Astrocyte (in vitro differentiated cells and primary cell): ENCODE results near the gene FASLG. TPM values are rescaled to one million over a fixed set of nuclear protein-coding genes. Genes with fewer than 3 reads are reported as not detected.

Source experiments
- DNase-seq: peaks from one replicate; pipeline ENCODE4 v3.0.0-alpha.2; 2010; ENCODE audit warnings: low read depth
- FAIRE-seq: peaks from 2 replicates; lab custom pipeline; 2011; peaks lifted over from hg19 to GRCh38; lab: Jason Lieb, UNC
- H2AFZ ChIP-seq: 2 replicates; pipeline ENCODE4 v1.6.0; 2012; ENCODE audit warnings: low read depth, low read length, inconsistent platforms
- H3K27ac ChIP-seq: 2 replicates; pipeline ENCODE4 v1.5.1; 2011; ENCODE audit warnings: low read depth, low read length, inconsistent platforms
- H3K27me3 ChIP-seq: 2 replicates; pipeline ENCODE4 v1.6.0; 2011; ENCODE audit warnings: low read length, inconsistent platforms; ENCODE audit not compliant: insufficient read depth
- H3K36me3 ChIP-seq: 2 replicates; pipeline ENCODE4 v1.5.1; 2011; ENCODE audit warnings: low read length, inconsistent platforms; ENCODE audit not compliant: insufficient read depth
- H3K4me1 ChIP-seq: 2 replicates; pipeline ENCODE4 v1.5.1; 2011; ENCODE audit warnings: low read length, inconsistent platforms; ENCODE audit not compliant: insufficient read depth
- H3K4me2 ChIP-seq: 2 replicates; pipeline ENCODE4 v1.6.0; 2012; ENCODE audit warnings: low read length, inconsistent platforms
- H3K4me3 ChIP-seq: 2 replicates; pipeline ENCODE4 v1.5.1; 2011; ENCODE audit warnings: low read depth, mild to moderate bottlenecking, low read length, inconsistent platforms; ENCODE audit not compliant: insufficient read depth
- H3K79me2 ChIP-seq: 2 replicates; pipeline ENCODE4 v1.6.0; 2012; ENCODE audit warnings: mild to moderate bottlenecking, low read length, inconsistent platforms; ENCODE audit not compliant: insufficient read depth
- H3K9ac ChIP-seq: 2 replicates; pipeline ENCODE4 v1.6.0; 2012; ENCODE audit warnings: mild to moderate bottlenecking, low read length, inconsistent platforms
- H3K9me3 ChIP-seq: 2 replicates; pipeline ENCODE4 v1.5.1; 2012; ENCODE audit warnings: low read depth, mild to moderate bottlenecking, low read length, inconsistent platforms; ENCODE audit not compliant: insufficient read depth
- H4K20me1 ChIP-seq: 2 replicates; pipeline ENCODE4 v1.6.0; 2012; ENCODE audit warnings: low read length, inconsistent platforms; ENCODE audit not compliant: insufficient read depth
- H3K27ac Mint-ChIP-seq: one replicate; pipeline ENCODE4 v1.8.0; 2021; ENCODE audit warnings: mild to moderate bottlenecking, mixed read lengths; ENCODE audit not compliant: unreplicated experiment
- H3K27me3 Mint-ChIP-seq: one replicate; pipeline ENCODE4 v1.8.0; 2021; ENCODE audit warnings: low read depth, mixed read lengths; ENCODE audit not compliant: unreplicated experiment
- H3K36me3 Mint-ChIP-seq: one replicate; pipeline ENCODE4 v1.8.0; 2021; ENCODE audit warnings: low read depth, mixed read lengths; ENCODE audit not compliant: unreplicated experiment
- H3K4me1 Mint-ChIP-seq: one replicate; pipeline ENCODE4 v1.8.0; 2021; ENCODE audit warnings: low read depth, mixed read lengths; ENCODE audit not compliant: unreplicated experiment
- H3K4me3 Mint-ChIP-seq: one replicate; pipeline ENCODE4 v1.8.0; 2021; ENCODE audit warnings: mild to moderate bottlenecking, moderate library complexity, mixed read lengths; ENCODE audit not compliant: unreplicated experiment
- H3K9me3 Mint-ChIP-seq: one replicate; pipeline ENCODE4 v1.8.0; 2021; ENCODE audit warnings: mild to moderate bottlenecking, mixed read lengths; ENCODE audit not compliant: unreplicated experiment
- CTCF ChIP-seq: IDR thresholded peaks from 2 replicates; pipeline ENCODE4 v1.5.1; 2011; ENCODE audit warnings: low read depth, mild to moderate bottlenecking, inconsistent platforms, low read length, moderate library complexity; ENCODE audit not compliant: insufficient read depth
- EZH2 ChIP-seq: IDR thresholded peaks from 2 replicates; pipeline ENCODE4 v1.6.1; 2012; ENCODE audit warnings: mild to moderate bottlenecking, low read length, inconsistent platforms; ENCODE audit not compliant: insufficient read depth
- total RNA-seq: library from RNA; stranded (reverse); gene quantifications from 2 replicates; pipeline ENCODE4 v1.2.1, GENCODE V29; 2021

The FASLG gene
- total RNA-seq, 1 donor from 2014 or later, result not detected

GRCh38 chr1:172662464-172663109 is 3.7 kb downstream of the FASLG start:
- H3K4me3 Mint-ChIP-seq, result no peak overlapping the region
- no peak overlapping the region for H3K9ac ChIP-seq
- peaks cover 11% of the 10 kb centered on the region for H3K4me1 ChIP-seq
- H3K36me3 ChIP-seq, result no peaks in the 10 kb centered on the region
- peaks cover 4% of the 10 kb centered on the region for H3K4me1 Mint-ChIP-seq
- H3K9me3 Mint-ChIP-seq, result peaks cover 3% of the 10 kb centered on the region
- no peaks in the 10 kb centered on the region for H3K9me3 ChIP-seq
- peak; percentile 67 for FAIRE-seq
- H3K27me3 Mint-ChIP-seq, result no peaks in the 10 kb centered on the region
- no peaks in the 10 kb centered on the region for H3K36me3 Mint-ChIP-seq
- peak overlapping the region; percentile 70 for H3K27ac Mint-ChIP-seq
- peak overlapping the region; percentile 58 for H3K4me2 ChIP-seq
- H3K79me2 ChIP-seq, result no peaks in the 10 kb centered on the region
- no peaks in the 10 kb centered on the region for H4K20me1 ChIP-seq
- H3K27me3 ChIP-seq, result no peaks in the 10 kb centered on the region
- H2AFZ ChIP-seq, result peak overlapping the region; percentile 62
- DNase-seq, result peak; percentile 86
- no peak overlapping the region for H3K4me3 ChIP-seq
- H3K27ac ChIP-seq, result no peak overlapping the region
- TF ChIP-seq EZH2 (no peak), CTCF (no peak)

- FAIRE-seq (no peak), DNase-seq (no peak)
- Mint-ChIP-seq H3K27ac (no peak overlapping the region), H3K27me3 (no peaks in the 10 kb centered on the region), H3K36me3 (no peaks in the 10 kb centered on the region), H3K4me1 (peaks cover 3% of the 10 kb centered on the region), H3K9me3 (peaks cover 3% of the 10 kb centered on the region), H3K4me3 (no peak overlapping the region)
- Histone ChIP-seq H3K36me3 (no peaks in the 10 kb centered on the region), H4K20me1 (no peaks in the 10 kb centered on the region), H3K9me3 (no peaks in the 10 kb centered on the region), H3K27ac (no peak overlapping the region), H3K4me2 (peak overlapping the region; percentile 58), H3K4me1 (peaks cover 11% of the 10 kb centered on the region), H3K9ac (no peak overlapping the region), H3K27me3 (no peaks in the 10 kb centered on the region), H3K79me2 (no peaks in the 10 kb centered on the region), H2AFZ (no peak overlapping the region), H3K4me3 (no peak overlapping the region)
- TF ChIP-seq EZH2 (no peak), CTCF (no peak)
Observed at GRCh38 chr1:172663732-172664131, 4.8 kb downstream of the FASLG start.

GRCh38 chr1:172668097-172668496 is 9.2 kb downstream of the FASLG start:
- no peak overlapping the region for H3K4me3 Mint-ChIP-seq
- no peak overlapping the region for H3K4me3 ChIP-seq
- no peak overlapping the region for H3K9ac ChIP-seq
- DNase-seq, result no peak
- peaks cover 5% of the 10 kb centered on the region for H3K4me1 ChIP-seq
- no peaks in the 10 kb centered on the region for H3K27me3 ChIP-seq
- FAIRE-seq, result no peak
- H2AFZ ChIP-seq, result no peak overlapping the region
- no peaks in the 10 kb centered on the region for H3K79me2 ChIP-seq
- H4K20me1 ChIP-seq, result no peaks in the 10 kb centered on the region
- H3K27ac ChIP-seq, result no peak overlapping the region
- TF ChIP-seq EZH2 (no peak), CTCF (no peak)
- H3K36me3 ChIP-seq, result no peaks in the 10 kb centered on the region
- H3K4me1 Mint-ChIP-seq, result peaks cover 20% of the 10 kb centered on the region
- no peaks in the 10 kb centered on the region for H3K9me3 ChIP-seq
- no peak overlapping the region for H3K27ac Mint-ChIP-seq
- no peaks in the 10 kb centered on the region for H3K27me3 Mint-ChIP-seq
- no peaks in the 10 kb centered on the region for H3K36me3 Mint-ChIP-seq
- peaks cover 3% of the 10 kb centered on the region for H3K9me3 Mint-ChIP-seq
- H3K4me2 ChIP-seq, result no peak overlapping the region
